HT-29 (cell line): ENCODE measurements around the gene ECI1. TPM values are rescaled to one million over a fixed set of nuclear protein-coding genes. Genes with fewer than 3 reads are reported as not detected.
"Not testable (repeated sequence)": the region's sequence is repeated elsewhere in the genome, so short reads cannot be mapped to it uniquely, and the experiment has no call there.

Experiments used
- DNase-seq: peaks from one replicate; pipeline ENCODE4 v3.0.0-alpha.2; 2015; ENCODE audit warnings: low spot score
- total RNA-seq: library from RNA; depleted of rRNA; stranded (reverse); fragments of >200 nt; shearing (Covaris generic); gene quantifications from 2 replicates; pipeline ENCODE4 v1.2.3, GENCODE V29; 2014

Gene ECI1
- total RNA-seq, 1 experiment from 2014 or later: 162 TPM

GRCh38 chr16:2256531-2257140, 5.2 kb upstream of the ECI1 start:
- DNase-seq: no peak

- no peak for DNase-seq
These were observed 1.9 kb upstream of the ECI1 start for GRCh38 chr16:2253293-2253692.

DNA sequence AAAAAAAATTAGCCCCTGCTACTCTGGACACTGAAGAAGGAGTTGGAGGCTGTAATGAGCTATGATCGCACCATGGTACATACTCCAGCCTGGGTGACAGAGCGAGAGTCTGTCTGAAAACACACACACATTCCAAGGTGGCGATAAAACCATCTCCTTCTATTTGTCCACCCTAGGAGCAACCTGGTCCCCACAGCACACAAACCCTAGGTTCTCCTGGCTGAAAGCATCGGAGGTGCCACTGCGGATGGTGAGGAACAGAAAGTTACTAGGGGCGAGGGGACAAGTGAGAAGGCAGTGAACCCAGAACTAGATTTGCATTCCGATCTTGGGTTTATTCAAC, 1.4 kb upstream of the ECI1 start:
- DNase-seq: peak; percentile 18

DNA sequence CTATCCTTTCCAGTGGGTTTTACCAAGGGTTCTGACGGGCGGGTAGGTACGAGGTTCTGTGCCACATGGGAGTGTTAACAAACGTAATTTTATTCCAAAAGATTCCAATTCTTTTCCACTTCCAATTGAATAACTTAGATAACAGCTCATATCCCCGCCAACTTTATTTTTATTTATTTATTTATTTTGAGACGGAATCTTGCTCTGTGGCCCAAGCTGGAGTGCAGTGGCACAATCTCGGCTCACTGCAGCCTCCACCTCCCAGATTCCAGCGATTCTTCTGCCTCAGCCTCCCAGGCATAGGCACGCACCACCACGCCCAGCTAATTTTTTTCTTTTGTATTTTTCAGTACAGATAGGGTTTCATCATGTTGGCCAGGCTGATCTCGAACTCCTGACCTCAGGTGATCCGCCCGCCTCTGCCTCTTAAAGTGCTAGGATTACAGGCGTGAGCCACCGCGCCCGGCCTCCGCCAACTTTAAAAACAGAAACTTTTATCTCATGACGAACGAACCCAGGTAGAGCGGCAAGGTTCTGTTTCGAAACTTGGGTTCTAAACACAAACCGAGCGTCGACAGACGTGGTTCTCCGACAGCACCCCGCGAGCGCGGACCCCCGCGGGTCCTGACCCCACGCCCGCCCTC, 613 bp downstream of the ECI1 start:
- peak; percentile 68 for DNase-seq

GRCh38 chr16:2246301-2246885, 5.0 kb downstream of the ECI1 start:
- no peak for DNase-seq

- DNase-seq: no peak
These were observed 6.2 kb downstream of the ECI1 start for GRCh38 chr16:2244926-2245795.

DNA sequence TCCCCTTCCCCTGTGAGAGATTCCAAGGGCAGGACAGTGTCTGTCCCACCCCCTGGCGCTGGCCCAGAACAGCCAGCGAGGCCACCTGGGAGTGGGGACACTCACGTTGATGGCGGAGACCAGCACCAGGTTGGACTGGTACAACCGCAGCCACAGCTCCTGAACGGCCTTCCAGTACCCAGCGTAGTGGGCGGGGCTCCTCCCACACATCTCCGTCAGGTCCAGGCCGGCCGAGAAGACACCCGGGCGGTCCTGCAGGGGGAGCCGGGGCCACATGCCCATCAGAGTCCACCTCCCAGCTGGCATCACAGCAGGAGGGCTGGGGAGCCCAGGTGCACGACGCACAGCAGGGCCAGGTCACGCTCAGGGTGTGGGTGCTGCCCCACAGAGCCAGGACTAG, 7.1 kb downstream of the ECI1 start:
- no peak for DNase-seq

DNA sequence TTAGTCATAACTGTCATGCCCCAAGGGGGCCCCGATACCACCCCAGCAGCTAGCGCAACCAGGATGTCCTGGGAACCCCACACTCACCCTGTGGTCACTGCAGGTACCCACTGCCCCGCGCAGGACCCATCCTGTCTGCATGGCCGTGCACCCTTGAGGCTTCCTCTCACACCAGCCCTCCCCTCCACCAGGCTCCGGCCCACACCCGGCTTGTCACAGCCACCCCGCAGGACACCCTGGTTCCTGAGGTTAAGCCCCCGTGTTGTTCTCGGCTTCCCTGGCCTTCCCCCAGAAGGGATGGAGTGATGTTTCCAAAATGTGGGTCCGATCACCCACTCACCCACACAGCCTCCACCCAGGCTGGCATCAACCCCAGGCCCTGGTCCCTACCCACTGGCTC, 7.6 kb downstream of the ECI1 start:
- DNase-seq: no peak

DNA sequence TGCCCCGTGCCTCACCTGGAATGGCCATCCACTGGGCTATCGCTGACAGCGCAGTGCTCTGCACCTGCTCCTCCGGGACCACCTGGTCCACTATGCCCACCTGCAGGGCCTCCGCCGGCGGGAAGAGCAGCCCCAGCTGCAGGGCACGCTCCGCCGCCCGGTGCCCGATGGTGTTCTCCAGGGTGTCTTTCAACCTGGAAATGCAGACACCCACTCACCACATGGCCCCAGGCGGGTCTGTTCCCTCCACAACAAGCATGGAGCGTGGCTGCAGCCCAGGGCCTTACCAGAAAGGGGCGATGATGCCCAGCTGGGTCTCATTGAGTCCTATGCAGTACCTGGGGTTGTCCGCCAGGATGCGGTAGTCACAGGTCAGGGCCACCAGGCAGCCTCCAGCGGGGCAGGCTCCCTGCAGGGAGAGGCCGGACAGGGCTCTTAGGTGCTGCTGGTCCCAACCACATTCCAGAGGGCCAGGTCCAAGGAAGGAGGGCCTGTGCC, 8.3 kb downstream of the ECI1 start:
- no peak for DNase-seq

GRCh38 chr16:2242598-2242997, 8.8 kb downstream of the ECI1 start:
- no peak for DNase-seq

GRCh38 chr16:2240331-2240730, 11.1 kb downstream of the ECI1 start:
- DNase-seq: not testable (repeated sequence)

DNA sequence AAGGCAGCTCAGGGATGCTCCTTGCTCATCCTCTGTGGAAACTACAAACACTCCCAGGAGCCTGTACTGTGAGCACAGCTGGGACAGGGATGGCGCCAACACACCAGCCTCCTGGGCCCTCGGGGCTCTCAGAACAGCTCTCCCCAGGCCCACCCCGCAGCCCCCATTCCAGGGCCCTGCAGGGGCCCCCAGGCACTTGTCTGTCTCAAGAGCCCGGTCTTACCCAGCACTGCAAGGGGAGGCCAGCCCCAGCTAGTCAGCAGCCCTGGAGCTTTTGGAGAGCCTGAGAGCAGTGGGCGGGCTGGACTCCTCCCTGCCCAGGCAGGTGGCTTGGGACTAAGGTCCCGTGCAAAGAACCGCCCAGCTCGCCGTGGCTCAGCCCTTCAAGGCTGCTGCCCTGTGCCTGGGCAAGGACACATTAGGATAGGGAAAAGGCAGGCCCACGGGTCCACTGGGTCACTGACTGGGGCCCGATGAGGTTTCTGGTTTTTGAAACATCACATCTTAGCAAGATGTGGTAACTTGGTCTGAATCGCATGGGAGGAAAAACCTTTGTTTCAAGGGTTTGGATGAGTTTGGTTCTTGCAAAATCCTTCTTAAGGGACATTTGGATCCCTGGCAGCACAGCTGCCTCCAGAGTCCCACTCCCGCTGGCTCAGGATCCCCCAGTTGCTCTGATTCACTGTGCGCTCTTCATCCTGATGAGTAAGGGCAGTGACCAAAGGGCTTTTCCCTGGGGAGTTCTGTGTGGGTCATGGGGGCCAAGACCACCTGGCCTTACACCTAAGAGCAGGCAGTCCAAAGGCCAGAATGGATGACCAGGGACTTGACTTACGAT, 12.3 kb downstream of the ECI1 start:
- DNase-seq: peak; percentile 74

DNA sequence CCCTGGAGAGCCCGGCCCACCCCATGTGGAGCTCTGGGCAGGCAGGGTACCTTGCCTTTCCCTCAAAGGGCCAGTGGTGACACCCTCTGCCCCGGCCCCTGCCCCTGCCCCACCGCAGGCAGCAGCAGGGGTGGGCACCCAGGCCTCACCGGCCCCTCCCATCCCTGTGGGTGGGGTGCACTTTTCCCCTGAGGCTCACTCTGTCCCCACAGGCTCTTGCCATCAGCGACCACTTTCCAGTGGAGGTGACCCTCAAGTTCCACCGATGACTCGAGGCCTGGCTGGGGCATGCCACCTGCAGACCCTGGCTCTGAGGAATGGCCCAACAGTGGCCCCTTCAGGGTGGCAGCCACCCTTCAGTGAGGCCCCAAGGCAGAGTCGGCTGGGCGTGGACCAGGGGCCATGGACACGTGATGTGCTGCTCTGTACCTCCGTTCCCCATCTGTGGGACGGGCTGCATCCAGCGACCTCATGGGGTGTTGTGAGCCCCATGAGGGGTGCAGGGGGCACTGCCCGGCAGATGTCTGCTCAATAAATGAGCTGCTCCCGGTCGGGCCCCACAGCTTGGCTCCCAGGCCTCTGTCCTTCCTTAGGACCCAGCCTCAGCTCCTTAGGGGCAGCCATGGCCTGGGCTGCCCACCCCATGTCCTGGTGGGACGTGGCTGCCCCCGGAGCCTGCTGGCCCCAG, 13.1 kb downstream of the ECI1 start:
- DNase-seq: no peak

GRCh38 chr16:2237493-2238149, 13.8 kb downstream of the ECI1 start:
- no peak for DNase-seq

DNA sequence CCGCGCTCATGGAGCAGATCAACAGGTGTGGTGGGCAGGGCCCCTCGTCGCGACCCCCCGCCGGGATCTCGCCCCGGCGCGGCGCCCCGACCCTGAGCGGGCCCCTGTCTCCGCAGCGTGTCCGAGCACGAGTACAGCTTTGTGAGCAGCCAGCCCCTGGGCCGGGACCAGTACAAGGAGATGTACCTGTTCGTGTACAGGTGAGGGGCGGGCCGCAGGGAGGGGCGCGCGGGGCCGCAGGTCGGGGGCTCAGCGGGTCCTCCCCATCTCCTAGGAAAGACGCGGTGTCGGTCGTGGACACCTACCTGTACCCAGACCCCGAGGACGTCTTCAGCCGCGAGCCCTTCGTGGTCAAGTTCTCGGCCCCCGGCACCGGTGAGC, 14.3 kb downstream of the ECI1 start:
- DNase-seq: no peak

DNA sequence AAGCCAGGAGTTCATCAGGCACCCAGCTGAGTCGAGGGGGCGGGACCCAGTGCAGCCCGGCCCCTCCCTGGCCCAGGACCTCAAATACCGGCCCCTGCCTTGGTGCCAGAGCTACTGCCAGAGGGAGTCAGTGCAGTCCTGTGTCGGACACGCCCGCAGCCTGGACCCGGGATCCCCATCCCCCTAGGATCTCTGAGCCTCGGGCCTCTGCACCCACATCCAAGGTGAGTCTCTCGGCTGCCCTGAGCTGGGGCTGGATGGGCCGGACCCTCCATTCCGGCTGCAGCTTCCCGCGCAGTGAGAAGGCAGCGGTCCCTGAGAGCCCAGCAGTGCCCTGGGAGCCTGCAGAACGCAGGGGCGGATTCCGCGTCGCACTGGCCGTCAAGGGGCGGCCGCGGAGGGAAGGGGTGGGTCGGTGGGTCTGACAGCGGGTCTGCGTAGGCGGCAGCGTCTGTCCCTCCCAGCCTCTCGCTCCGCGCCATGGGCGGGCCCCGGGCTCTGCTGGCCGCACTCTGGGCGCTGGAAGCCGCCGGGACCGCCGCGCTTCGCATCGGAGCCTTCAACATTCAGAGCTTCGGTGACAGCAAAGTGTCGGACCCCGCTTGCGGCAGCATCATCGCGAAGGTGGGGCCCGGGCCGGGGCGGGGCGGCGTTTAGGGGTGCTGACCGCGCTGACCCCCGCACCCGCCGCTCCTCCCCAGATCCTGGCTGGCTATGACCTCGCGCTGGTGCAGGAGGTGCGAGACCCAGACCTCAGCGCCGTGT, 14.9 kb downstream of the ECI1 start, which contains the start of gene DNASE1L2:
DNASE1L2 (plus strand) TSS at position 108 of the 765 bp plus-strand sequence; CDS start at position 481, 373 bp downstream.
- DNase-seq: no peak

DNA sequence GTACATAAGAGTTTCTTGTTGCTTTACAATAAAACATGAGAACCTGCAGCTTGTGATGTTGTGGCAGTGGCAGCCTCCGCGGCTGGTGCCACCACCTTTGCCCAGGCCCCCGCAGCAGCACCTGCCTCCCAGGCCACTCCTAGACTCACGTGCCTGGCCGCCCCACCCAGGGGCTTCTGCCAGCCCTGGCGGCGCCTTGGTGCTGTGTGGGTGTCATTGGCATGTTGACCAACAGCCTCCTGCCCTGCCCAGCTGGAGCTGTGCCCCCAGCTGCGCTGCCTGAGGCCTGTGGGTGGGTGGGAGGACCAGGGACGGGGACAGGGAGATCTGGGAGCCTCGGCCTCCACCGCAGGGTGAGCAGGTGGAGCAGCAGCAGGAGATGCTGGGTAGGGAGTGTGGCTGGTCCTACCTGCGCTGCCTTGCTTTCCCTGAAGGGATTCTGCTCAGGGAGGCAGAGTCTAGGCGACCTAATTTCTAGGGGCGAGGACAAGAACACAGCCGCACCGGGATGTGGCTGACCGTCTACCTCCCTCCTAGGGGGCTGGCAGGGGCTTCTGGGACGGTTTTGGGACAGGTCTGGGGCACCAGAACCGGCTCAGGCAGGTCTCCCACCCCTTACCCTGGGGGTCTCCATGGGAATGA, 15.6 kb downstream of the ECI1 start:
- no peak for DNase-seq

GRCh38 chr16:2235234-2235651, 16.1 kb downstream of the ECI1 start:
- no peak for DNase-seq

GRCh38 chr16:2234813-2235170, 16.6 kb downstream of the ECI1 start:
- no peak for DNase-seq
